Stimulated activated CD4-positive, alpha-beta T cell treated with anti-CD3 and anti-CD28 coated beads, Interleukin-15, amount 100 ng/mL, for 24 hours (primary cell): ENCODE measurements around the gene LGALS3BP.
A peak's percentile ranks its signal among the peaks of the same experiment; 100 is the strongest.

Experiments used
- DNase-seq: peaks from one replicate; pipeline ENCODE4 v3.0.0-alpha.2; 2020

LGALS3BP gene

DNA sequence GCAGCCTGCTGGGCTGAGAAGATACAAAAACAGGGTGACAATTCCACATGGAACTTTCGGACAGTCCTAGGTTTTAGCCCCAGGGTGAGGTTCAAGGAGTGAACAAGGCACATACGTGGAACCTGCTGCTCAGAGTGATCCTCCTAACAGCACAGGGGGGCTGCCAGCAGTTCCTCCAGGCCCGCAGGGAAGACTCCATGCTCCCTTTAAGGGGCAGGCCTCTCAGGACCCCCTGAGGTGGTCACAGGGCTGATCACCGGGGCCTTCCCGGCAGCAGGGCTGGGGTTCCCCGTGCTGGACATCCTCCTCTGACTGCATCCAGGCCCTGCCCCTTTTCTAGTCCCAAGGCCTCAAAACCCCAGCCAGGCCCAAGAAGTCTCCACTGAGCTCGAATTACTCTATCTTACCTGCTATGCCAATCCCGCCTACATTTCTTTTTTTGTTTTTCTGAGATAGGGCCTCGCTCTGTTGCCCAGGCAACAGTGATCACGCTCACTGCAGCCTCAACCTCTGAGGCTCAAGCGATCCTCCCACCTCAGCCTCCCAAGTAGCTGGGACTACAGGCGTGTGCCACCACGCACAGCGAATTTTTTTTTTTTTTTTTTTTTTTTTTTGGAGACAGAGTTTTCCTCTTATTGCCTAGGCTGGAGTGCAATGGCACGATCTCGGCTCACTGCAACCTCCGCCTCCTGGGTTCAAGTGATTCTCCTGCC, 19.5 kb upstream of the LGALS3BP start:
- DNase-seq: no peak

- DNase-seq: no peak
Measured at GRCh38 chr17:78998311-78999055, 18.8 kb upstream of the LGALS3BP start.

GRCh38 chr17:78997881-78998280, 18.2 kb upstream of the LGALS3BP start:
- DNase-seq: no peak

- no peak for DNase-seq
Measured at GRCh38 chr17:78997231-78997741, 17.6 kb upstream of the LGALS3BP start.

GRCh38 chr17:78996781-78997201, 17.1 kb upstream of the LGALS3BP start:
- no peak for DNase-seq

GRCh38 chr17:78995761-78996451, 16.2 kb upstream of the LGALS3BP start:
- no peak for DNase-seq

DNA sequence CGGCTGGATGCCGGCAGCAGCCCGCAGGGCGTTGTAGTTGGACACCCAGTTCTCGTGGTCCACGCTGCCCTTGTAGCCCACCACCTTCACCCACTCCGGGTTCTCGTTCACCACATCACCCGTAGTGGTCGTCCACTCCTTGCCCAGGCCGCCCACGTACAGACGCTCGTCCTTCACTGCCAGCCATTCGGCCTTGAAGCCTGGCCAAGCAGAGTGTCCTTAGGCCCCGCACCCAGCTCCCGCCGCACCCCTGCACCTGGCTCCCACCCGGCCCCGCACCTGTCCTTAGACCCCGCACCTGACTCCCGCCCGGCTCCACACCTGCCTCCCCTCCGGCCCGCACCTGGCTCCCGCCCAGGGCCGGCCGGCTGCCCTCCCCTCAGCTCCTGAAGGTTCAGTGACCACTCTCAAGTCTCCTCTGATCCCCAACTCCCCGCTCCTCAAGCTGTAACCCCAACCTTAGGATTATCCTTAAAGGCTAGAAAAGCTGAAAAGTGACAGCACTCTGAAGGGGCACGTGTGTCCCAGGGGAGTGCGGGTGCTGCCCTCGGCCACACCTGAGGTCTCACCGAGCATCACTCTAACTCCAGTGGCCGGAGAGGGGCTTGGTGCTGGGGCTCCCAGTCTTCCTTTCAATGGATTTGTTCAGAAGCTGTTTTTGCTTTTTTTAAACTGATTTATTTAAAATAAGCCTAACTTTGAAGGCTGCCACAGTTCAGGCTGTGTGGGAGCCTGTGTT, 15.5 kb upstream of the LGALS3BP start:
- no peak for DNase-seq

DNA sequence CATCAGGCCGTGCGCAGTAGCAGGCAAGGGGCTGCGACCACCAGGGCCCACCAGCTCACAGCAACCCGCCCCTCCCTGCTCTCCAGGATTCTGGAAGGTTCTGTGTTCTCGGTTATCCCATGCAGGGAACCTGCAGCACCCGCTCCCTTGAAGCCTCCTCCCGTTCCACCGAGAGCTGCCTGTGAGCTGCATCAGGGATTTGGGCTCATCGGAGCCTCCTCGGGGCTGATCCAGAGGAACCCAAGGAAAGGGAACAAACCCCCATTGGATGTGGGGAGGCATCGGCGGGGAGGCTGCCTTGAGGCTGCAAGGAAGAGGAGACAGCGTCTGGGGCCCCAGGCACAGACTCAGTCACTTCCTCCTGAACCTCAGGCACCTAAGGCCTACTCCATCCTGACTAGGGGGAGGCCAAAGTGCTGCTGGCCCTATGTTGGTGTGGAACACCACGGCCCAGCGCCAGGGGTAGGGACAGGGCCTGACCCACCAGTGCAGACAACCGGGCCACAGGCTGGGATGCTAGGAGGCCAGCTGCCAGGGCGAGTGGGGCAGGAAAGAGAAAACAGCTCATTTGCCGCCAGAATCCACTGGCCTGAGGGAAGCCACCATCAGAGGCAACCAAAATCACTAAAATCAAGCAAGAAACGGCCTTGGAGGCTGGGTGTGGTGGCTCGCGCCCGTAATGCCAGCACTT, 14.4 kb upstream of the LGALS3BP start:
- DNase-seq: no peak

GRCh38 chr17:78993241-78993956, 13.7 kb upstream of the LGALS3BP start:
- DNase-seq: peak; percentile 73

DNA sequence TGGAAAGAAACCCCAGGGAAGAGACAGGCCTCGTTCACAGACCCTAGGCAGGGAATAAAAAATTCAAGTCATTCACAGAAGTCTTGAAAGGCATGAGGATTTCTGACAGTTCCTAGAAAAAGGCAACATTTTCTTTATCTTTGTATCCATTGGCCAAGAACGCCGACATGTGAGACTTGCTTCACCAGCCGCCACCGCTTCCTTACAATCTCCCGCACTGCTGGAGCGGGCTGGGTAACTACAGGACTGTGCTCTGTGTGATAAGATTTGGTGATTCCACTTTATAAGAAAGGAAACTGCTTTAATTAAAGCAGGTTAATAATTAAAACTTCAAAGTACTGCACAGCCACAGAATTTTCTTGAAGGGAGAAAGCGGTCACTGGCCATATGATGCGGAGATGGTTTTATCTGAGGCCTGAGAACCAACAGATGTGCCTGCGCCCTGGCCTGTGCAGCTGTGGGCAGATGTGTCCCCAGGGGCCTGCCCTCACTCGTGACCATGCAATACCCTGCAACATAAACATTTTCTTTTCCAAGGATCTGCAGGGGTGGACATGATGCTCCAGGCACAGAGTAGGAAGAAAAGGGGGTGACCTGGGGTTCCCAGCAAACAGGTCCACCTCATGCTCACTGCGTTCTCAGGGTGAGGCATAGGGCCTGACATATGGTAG, 13.0 kb upstream of the LGALS3BP start:
- DNase-seq: no peak

DNA sequence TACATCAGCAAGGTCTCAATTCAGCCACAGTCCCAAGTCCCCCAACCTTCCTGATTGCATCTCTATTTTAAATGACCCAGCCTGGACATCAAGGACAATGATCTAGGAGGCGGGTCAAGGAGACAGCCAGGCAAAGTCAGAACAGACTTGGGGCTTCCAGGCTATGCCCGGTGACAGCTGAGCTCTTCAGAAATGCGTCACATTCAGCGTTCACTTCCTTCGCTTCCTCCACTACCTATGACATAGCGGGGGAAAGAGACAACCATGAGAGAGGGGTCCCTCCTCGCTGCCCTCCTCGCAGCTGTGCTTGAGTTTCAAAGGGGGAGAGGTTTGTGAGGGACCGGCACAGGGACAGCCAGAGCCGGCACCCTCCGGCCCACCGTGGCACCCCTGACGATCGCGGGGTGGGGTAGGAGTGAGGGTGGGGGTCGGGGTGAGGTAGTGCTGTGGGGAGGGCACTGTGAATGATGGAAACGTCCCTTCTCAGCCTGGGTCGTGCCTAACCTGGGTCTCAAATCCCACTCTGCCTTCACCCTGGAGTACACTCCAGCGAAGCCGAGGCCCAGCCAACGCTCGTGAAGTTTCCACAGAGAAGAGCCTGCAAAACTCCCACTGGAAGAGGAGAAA, 12.3 kb upstream of the LGALS3BP start:
- DNase-seq: no peak

- DNase-seq: no peak
Measured at GRCh38 chr17:78991017-78991738, 11.5 kb upstream of the LGALS3BP start.

DNA sequence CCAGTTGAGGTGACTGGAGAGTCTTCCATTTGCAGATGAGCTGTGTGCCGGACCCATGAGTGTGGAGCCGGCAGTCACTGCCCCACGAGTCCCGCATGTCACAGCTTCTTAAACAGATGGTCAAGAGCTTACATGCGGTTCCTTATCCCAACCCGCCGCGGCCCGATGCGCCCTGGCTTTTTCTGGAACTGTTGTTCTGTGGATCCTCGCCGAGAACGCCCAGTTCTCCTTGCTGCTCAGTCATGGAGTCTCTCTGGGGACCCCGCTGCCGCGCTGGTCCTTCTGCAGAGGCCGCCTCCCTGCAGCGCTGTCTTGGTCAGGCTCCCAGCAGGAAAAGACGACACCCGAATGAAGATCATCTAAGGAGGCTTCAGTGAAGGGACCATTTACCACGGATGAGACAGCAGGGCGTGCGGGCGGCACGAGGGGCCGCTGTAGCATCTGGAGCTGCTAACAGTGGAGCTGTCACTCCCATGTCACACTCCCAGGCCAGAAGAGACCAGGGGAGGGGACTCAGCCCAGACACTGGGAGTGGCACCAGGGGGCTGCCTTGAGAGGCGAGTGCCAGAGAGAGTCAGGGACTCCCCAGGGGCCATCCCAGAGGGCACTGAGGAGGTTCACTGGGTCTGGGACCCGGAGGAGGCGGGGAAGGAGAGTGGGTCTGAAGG, 10.8 kb upstream of the LGALS3BP start:
- DNase-seq: no peak

GRCh38 chr17:78988152-78988551, 8.4 kb upstream of the LGALS3BP start:
- no peak for DNase-seq

DNA sequence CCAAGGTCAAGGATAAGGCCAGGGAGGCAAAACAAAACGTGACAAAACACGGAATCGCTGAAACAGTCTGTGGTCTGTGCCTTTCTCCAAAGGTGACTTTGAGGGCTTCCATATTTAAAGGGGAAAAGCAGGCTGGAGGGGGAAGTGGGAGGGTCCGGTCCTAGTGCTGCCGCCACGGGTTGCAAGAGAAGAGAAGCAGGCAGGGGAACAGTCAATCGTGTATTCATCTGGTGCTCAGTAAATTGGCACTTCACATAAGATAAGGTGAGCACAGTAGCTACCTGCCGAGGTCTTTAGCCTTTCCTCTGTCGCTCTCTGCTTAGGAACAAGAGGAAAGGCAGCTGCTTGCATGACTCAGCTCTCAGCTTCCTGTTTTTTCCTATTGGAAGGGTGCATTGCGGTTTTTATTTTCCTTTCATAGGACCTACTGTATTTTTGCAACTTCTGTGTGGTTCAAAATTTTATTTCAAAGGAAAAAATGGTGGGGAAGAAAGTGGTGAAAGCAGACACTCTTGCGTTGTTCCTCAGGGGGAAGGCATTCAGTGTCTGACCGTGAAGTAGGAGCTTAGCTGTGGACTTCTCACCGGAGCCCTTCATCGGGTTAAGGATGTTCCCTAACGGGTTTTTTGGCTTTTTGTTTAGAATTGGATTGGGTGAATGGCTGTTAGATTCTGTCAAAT, 7.1 kb upstream of the LGALS3BP start:
- no peak for DNase-seq

- no peak for DNase-seq
Measured at GRCh38 chr17:78986048-78986648, 6.4 kb upstream of the LGALS3BP start.

DNA sequence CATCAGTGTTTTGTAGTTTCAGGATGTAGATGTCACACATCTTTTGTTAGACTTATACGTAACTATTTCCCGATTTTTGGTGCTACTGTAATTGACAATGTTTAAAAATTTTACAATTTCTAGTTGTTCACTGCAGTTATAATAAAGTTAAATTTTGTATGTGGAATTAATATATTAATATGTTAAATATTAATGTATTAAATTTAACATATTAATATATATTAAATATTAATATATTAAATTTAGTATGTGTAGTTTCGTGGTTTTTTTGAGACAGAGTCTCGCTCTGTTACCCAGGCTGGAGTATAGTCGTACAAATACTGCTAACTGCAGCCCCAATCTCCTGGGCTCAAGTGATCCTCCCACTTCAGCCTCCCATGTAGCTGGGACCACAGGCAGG, 5.7 kb upstream of the LGALS3BP start:
- no peak for DNase-seq
